Measurements from ENCODE around the gene GATAD2A.
A peak's percentile ranks its signal among the peaks of the same experiment; 100 is the strongest.

Gene GATAD2A

DNA sequence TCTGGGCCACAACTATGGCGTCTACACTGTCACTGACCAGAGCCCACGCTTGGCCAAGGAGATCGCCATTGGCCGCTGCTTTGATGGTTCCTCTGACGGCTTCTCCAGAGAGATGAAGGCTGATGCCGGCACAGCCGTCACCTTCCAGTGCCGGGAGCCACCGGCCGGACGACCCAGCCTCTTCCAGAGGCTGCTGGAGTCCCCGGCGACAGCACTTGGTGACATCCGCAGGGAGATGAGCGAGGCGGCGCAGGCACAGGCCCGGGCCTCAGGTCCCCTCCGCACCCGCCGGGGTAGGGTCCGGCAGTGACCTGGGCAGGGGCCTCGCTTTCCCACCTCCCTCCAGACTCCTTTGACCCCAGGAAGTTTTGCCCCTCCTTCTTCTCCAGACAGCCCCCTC is 140.2 kb downstream of the GATAD2A start:
- DNase-seq (ENCODE audit: low read depth), result no peak

DNA sequence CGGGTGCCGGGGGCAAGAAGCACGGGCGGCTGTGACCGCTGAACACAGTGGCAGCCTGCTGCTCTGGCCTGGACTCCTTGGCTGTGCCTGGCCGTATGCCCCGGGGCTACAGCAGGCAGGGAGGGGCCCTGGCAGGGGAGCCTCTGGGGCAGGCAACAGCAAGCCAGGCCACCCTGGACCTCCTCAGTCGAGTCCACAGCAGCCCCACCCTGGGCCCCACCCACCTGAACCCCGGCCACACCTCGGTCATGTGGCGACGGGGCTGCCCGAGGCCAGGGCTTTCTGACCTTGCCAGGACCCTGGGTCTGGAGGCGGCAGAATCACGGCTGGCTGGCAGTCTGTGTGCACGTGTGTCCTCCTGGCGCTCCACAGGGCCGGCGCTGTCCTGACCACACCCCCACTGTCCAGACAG is 141.3 kb downstream of the GATAD2A start:
- no peak for DNase-seq (ENCODE audit: low read depth)

DNA sequence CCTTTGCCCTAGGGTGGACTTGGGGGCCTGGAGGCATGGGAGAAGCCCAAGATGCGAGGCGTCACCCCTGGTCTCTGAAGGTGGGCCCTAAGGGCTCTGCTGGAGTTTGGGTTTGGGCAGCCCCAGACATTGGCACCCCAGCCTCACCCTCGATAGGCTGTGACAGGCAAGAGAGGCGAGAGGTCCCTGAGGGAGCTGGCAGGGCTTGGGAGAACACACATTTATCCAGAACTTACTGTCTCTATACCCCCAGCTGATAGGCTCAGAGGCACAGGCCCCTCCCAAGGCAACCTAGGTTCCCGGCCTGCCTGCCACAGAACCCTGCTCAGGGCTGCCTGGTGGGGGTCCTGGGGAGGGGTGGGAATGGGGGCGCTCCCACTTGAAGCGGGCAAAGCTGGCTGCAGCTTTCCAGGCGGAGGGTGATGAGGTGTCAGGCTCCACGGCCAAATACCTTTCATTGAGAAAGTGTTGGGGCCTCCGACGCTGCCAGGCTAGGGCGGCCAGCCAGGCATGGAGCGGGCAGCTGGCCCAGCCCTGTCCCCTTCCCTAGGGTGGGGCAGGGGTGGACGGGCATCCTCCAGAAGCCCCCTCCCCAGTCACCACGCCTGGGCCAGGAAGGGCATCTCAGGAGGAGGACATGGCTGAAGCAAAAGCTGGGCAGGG is 142.3 kb downstream of the GATAD2A start:
- no peak for DNase-seq (ENCODE audit: low read depth)

DNA sequence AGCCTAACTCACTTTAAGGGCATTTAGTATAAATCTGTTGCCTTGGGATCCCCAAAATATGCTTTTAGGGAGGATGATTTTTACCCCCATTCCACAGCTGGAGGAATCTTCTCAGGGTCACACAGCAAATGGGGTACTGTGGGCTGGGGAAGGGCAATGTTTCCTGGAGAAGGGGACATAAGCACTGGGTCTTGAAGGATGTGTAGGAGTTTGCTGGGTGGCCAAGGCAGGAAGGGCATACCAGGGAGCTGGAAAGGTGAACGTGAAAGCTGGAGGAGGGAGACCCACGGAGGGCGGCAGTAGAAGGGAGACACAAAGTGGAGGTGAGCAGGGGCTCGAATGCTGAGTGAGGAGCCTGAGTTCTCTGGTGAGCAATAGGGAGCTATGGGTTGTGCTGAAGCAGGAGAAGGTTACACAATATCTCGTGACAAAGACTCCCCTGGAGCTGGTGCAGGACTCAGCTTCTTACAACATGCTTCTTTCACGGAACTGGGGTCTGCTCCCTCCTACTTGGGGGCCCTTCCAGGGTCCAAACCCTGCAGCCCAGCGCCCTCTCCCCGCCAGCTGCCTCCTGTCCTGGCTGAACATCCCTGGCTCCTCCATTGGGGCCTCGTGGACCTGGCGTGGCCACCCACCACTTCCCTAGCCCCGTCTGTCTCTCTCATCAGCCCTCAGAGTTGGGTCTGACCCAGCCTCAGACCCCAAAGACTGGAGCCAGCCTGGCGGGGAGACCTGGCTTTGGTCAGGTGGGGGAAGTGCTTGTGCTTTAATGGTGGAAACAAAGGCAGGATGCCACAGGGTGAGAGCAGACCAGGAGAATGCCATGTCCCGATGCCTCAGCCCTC is 143.7 kb downstream of the GATAD2A start:
- no peak for DNase-seq (ENCODE audit: low read depth)

- DNase-seq (ENCODE audit: low read depth), result no peak
These were observed 144.5 kb downstream of the GATAD2A start for GRCh38 chr19:19549804-19550464.

DNA sequence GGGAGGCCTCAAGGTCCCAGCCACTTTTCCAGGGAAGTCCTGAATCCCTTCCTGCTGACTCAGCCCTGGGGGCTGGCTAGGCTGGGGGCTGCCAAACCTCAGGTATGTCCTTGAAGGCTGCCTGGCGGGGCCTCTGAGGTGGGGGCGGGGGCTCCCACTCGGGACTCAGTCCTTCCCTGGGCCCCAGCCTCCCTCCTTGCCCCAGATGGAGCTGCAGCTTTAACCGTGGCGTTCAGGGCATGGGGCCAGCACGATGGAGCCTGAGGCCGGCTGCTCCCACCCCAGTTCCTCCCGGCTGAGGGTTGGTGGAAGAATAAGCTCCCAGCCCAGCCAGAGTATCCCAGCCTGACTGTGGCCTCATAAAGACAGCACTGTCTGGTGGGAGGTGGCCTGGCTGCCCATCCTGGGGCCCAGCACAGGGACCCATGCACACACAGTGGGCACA is 145.0 kb downstream of the GATAD2A start:
- DNase-seq (ENCODE audit: low read depth), result peak; percentile 61

DNA sequence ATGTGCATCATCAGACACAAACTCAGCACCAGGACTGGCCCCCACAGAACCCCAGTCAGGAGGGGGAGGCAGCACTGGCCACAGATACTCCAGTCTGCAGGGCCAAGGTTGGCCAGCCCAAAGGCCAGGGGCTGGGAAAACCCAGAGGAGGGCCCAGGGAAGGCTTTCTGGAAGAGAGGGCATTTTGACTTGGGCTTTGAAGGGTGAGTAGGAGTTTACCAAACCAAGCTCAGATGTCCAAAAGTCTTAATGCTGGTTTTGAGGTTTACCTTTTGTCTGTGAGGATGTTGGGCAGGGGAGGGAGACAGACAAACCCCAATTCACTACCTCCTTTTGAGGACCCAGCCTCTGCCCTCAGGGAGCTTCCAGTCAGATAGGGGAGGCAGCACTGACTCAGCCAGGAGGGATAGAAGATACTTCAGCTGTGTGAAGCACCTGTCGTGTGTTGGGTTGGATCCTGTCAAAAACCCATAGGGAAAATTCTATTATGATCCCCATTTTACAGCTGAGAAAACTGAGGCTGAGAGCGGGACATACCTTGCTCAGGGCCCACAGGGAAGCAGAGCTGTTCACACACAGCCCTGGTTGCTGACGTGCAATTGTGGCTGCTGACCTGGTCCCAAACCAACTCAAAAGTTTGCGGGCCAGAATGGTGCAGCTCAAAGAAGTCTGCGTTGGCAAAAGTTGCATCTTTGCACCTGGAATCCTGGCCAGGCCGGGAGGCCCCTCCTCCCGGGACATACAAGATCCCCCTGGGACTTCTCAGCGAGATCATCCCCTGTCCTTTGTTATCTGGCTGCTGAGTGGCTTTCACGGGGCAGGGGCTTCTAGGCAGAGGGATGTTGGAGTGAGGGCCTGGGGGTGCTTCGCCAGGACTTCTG is 145.7 kb downstream of the GATAD2A start:
- no peak for DNase-seq (ENCODE audit: low read depth)

- no peak for DNase-seq (ENCODE audit: low read depth)
These were observed 146.3 kb downstream of the GATAD2A start for GRCh38 chr19:19551853-19552192.

DNA sequence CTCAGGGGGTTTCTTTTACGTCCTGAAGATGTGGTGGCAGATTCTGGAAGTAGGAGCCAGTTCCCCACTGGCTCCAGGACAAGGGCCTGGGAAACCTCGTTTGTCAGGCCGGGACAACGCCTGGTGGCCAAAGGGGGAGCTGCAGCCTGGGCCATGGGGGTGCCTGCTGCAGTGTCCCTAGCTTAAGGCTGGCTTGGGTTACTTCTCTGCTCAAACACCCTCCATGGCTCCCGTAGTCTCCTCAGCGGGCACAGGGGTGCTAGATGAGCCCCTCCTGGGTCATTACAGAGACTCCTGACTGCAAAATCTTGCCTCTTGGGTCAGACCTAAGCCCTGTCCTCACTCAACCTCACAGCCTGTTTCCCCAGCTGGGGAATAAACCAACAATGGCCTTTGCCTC is 147.3 kb downstream of the GATAD2A start:
- peak; percentile 37 for DNase-seq (ENCODE audit: low read depth)

- no peak for DNase-seq (ENCODE audit: low read depth)
These were observed 148.2 kb downstream of the GATAD2A start for GRCh38 chr19:19553670-19554069.

DNA sequence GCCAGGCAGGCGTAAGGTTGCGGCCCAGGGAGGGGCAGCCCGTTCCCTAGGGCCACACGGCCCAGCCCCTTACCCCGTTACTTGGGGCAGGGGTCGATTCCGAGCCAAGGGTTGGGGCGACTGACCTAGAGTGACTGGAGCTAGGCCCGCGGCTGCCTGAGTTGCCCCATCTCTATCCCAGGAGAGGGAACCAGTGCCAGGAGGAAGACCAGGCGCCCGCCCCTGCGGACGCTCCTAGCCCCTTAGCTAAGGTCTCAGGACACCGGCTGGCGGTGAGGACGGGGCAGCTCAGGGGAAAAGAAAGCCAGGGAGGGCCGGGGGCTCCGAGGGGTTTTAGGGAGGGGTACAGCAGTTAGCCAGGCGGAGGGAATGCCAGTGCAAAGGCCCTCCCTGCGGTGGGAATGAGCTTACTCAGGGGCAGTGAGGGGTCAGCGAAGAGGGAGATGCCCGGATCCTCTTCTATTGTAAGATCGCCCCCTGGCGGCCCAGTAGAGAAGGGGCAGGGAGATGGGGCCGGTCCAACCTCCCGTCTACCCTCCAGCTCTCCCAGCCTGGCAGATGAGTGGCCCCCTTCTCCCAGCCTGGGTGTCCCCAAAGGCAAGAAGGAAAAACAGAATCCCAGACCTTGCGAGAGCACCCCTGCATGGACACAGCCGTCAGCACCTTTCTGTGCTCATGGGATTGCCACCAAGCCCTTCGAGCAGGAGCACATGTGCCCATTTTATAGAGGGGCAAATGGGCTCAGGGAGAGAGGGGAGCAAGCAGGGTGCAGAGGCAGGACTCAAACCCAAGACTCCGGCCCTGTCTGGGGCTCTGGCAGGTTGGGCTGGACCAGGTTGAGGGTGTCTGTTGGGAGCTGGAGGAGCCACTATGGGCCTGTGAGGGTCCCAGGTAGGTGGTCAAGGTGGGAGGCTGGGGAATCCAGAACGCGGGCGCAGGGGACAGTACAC is 148.9 kb downstream of the GATAD2A start:
- DNase-seq (ENCODE audit: low read depth), result peak; percentile 57

DNA sequence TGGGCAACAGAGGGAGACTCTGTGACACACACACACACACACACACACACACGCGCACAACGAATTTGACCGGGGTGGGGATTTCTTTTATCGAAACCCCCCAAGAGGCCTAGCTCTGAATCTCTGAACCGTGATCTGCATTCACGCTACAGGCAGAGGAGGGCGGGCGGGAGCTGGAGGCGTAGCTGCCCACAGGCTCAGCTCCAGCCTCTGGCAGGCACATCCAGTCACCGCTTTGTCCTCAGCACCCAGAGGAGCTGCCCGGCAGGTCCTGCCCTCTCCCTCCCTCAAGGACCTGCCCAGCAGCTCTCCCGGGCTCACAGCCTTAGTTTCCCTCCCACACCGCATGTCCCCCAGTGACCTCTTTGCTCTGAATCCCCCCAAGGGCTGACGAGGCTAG is 152.6 kb downstream of the GATAD2A start:
- no peak for DNase-seq (ENCODE audit: low read depth)
